HepG2 (cell line): Measurements from ENCODE around the gene LOXL4. TPM values are rescaled to one million over a fixed set of nuclear protein-coding genes. Genes with fewer than 3 reads are reported as not detected.
A peak's percentile ranks its signal among the peaks of the same experiment; 100 is the strongest.

Source experiments
- ATAC-seq: fragments of 200-7000 bp; cut with Tn5 transposase; 3 replicates; pipeline ENCODE4 v1.9.1; 2020; ENCODE audit warnings: mild to moderate bottlenecking, moderate library complexity
- BruUV-seq: library from RNA; stranded (reverse); fragments of 400-500 nt; replicated peaks from 2 replicates; lab custom pipeline; 2021; lab: Mats Ljungman, UMichigan
- CTCF ChIA-PET: fragments of 300-600 bp; formaldehyde crosslinking; extraction: SDS; loops from one replicate; lab custom pipeline; 2021; ENCODE audit warnings: low total read pairs, inconsistent platforms, low intra/inter-chr PET ratio; lab: Yijun Ruan, JAX
- POLR2A ChIA-PET: fragments of 350-600 bp; sonication (Branson Sonifier 250); formaldehyde crosslinking; loops from one replicate; lab custom pipeline; 2020; ENCODE audit warnings: antibody characterized with exemption, inconsistent platforms; lab: Yijun Ruan, JAX
- DNase-seq: peaks from one replicate; pipeline ENCODE4 v3.0.0-alpha.2; 2015; ENCODE audit warnings: low spot score
- FAIRE-seq: peaks from 3 replicates; lab custom pipeline; 2011; peaks lifted over from hg19 to GRCh38; lab: Jason Lieb, UNC
- H2AFZ ChIP-seq: one replicate; pipeline ENCODE4 v1.6.1; 2011; ENCODE audit warnings: low read length, inconsistent platforms
- H3K27ac ChIP-seq: fragments of 300-600 bp; 3 replicates; pipeline ENCODE4 v1.8.0; 2011; ENCODE audit warnings: mixed run types, mild to moderate bottlenecking, mixed read lengths, low read length, inconsistent platforms; ENCODE audit not compliant: insufficient read depth; ENCODE audit errors: extremely low read length
- H3K27me3 ChIP-seq, 2 experiments: fragments of 200-600 bp in 1 of 2; 2 replicates in 1 of 2; 3 replicates in 1 of 2; pipeline versions ENCODE4 v1.6.0 to v1.8.0; 2011; ENCODE audit warnings: low read length in 2 of 2, mild to moderate bottlenecking in 2 of 2, moderate library complexity in 2 of 2, inconsistent platforms in 1 of 2; ENCODE audit not compliant: insufficient read depth in 2 of 2, control insufficient read depth in 1 of 2
- H3K36me3 ChIP-seq, 2 experiments: fragments of 200-600 bp in 1 of 2; replicated peaks in 1 of 2; 2 replicates in 1 of 2; 3 replicates in 1 of 2; pipeline versions ENCODE4 v1.5.1 to v1.8.0; 2011; ENCODE audit warnings: low read length in 2 of 2, inconsistent platforms in 1 of 2; ENCODE audit not compliant: insufficient read depth in 2 of 2, control insufficient read depth in 1 of 2
- H3K4me1 ChIP-seq: 2 replicates; pipeline ENCODE4 v1.5.1; 2012; ENCODE audit warnings: low read length, inconsistent platforms; ENCODE audit not compliant: insufficient read depth
- H3K4me2 ChIP-seq: 2 replicates; pipeline ENCODE4 v1.6.0; 2011; ENCODE audit warnings: low read depth, low read length, inconsistent platforms
- H3K4me3 ChIP-seq, 3 experiments: fragments of 200-600 bp in 1 of 3; sonication (generic), shearing (Covaris generic) in 1 of 3; replicated peaks in 1 of 3; 2 replicates each; pipeline ENCODE4 v1.5.1; 2011 to 2016; ENCODE audit warnings: low read length in 3 of 3, inconsistent platforms in 2 of 3, low read depth in 2 of 3, mild to moderate bottlenecking in 2 of 3, control low read depth in 1 of 3, mixed read lengths in 1 of 3; ENCODE audit not compliant: insufficient read depth in 1 of 3
- H3K79me2 ChIP-seq: one replicate; pipeline ENCODE4 v1.6.1; 2011; ENCODE audit warnings: low read length, inconsistent platforms; ENCODE audit not compliant: insufficient read depth
- H3K9ac ChIP-seq: 2 replicates; pipeline ENCODE4 v1.6.0; 2011; ENCODE audit warnings: mild to moderate bottlenecking, low read depth, low read length, inconsistent platforms; ENCODE audit not compliant: insufficient read depth
- H3K9me3 ChIP-seq: 2 replicates; pipeline ENCODE4 v1.5.1; 2012; ENCODE audit warnings: mild to moderate bottlenecking, low read length
- H4K20me1 ChIP-seq: 2 replicates; pipeline ENCODE4 v1.6.0; 2011; ENCODE audit warnings: inconsistent platforms, mild to moderate bottlenecking, low read length, moderate library complexity; ENCODE audit not compliant: insufficient read depth
- WGBS: methylation state at CpG from one replicate; pipeline ENCODE4 v1.1.6; 2017; ENCODE audit warnings: low lambda C conversion rate; 5-methylcytosine and 5-hydroxymethylcytosine counted together
- in situ Hi-C: cut with HindIII; loops from 2 replicates; pipeline ENCODE4 v1.10.0; 2017; ENCODE audit warnings: low pct_unique_long_range_greater_than_20kb; ENCODE audit not compliant: extremely low pct_ligation_motif_present
- intact Hi-C: fragments of 100-400 bp; cut with micrococcal nuclease; formaldehyde crosslinking; loops from one replicate; pipeline ENCODE4 v1.10.0; 2022; ENCODE audit not compliant: unreplicated experiment
- polyA plus RNA-seq, 8 experiments: library from polyadenylated mRNA; depleted of rRNA in 3 of 8; stranded (reverse) in 7 of 8; unstranded in 1 of 8; fragments of >200 nt; fragmentation: Illumina TruSeq in 4 of 8; extraction: Trizol in 4 of 8; gene quantifications; 2 replicates each; pipeline versions ENCODE4 v1.2.1 to v1.2.3, GENCODE V29; 2011 to 2016; ENCODE audit warnings: low read depth in 4 of 8, missing spikeins in 1 of 8, mixed read lengths in 1 of 8; ENCODE audit not compliant: insufficient read depth in 1 of 8
- total RNA-seq, 5 experiments: library from RNA; depleted of rRNA; stranded (reverse); fragments of >200 nt; fragmentation: Illumina TruSeq; extraction: Trizol; gene quantifications; 2 replicates each; pipeline ENCODE4 v1.2.3, GENCODE V29; 2016; ENCODE audit warnings: low read depth in 1 of 5
- TF ChIP-seq, protein P1 (sequence below): sonication (generic); formaldehyde crosslinking; IDR thresholded peaks from 2 replicates; pipeline ENCODE4 v1.5.1; 2020; ENCODE audit warnings: mild to moderate bottlenecking, missing genetic modification reagents, moderate library complexity
- TF ChIP-seq, protein P2 (sequence below): sonication (generic); formaldehyde crosslinking; IDR thresholded peaks from 2 replicates; pipeline ENCODE4 v1.5.1; 2020; ENCODE audit warnings: mild to moderate bottlenecking, missing genetic modification reagents, moderate library complexity

LOXL4 gene
- total and polyA plus RNA-seq, 2 of the 13 experiments (the other 11 are each of a cell fraction or from before 2014, with no cell fraction given) = 8.8 to 21.1 TPM

DNA sequence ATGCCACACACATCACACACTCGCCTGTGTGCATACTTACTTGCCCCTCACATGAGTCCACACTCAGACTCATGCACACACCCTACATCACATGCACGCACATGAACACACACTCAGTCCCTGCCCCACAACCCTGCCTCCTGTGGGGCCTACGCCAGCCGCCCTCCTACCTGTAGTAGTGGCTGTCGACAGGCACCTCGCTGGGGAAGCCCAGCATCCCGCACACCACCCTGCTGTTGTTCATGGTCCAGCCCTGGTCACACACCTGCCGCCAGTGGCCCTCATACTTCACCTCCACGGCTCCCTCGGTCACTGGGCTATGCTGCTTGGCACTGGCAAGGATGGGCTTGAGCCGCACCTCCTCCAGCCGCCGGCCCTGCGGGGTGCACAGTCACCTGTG, 7.2 kb downstream of the LOXL4 start:
- TF ChIP-seq, protein P1, sequence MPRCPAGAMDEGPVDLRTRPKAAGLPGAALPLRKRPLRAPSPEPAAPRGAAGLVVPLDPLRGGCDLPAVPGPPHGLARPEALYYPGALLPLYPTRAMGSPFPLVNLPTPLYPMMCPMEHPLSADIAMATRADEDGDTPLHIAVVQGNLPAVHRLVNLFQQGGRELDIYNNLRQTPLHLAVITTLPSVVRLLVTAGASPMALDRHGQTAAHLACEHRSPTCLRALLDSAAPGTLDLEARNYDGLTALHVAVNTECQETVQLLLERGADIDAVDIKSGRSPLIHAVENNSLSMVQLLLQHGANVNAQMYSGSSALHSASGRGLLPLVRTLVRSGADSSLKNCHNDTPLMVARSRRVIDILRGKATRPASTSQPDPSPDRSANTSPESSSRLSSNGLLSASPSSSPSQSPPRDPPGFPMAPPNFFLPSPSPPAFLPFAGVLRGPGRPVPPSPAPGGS = no peak
- TF ChIP-seq, protein P2, sequence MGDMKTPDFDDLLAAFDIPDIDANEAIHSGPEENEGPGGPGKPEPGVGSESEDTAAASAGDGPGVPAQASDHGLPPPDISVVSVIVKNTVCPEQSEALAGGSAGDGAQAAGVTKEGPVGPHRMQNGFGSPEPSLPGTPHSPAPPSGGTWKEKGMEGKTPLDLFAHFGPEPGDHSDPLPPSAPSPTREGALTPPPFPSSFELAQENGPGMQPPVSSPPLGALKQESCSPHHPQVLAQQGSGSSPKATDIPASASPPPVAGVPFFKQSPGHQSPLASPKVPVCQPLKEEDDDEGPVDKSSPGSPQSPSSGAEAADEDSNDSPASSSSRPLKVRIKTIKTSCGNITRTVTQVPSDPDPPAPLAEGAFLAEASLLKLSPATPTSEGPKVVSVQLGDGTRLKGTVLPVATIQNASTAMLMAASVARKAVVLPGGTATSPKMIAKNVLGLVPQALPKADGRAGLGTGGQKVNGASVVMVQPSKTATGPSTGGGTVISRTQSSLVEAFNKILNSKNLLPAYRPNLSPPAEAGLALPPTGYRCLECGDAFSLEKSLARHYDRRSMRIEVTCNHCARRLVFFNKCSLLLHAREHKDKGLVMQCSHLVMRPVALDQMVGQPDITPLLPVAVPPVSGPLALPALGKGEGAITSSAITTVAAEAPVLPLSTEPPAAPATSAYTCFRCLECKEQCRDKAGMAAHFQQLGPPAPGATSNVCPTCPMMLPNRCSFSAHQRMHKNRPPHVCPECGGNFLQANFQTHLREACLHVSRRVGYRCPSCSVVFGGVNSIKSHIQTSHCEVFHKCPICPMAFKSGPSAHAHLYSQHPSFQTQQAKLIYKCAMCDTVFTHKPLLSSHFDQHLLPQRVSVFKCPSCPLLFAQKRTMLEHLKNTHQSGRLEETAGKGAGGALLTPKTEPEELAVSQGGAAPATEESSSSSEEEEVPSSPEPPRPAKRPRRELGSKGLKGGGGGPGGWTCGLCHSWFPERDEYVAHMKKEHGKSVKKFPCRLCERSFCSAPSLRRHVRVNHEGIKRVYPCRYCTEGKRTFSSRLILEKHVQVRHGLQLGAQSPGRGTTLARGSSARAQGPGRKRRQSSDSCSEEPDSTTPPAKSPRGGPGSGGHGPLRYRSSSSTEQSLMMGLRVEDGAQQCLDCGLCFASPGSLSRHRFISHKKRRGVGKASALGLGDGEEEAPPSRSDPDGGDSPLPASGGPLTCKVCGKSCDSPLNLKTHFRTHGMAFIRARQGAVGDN (CRISPR knock-in tag) = peak; percentile 12; the same call in 1 of the 2 replicates
- TF ChIP-seq, all 625 proteins: peak for 1
- ATAC-seq = peak; percentile 8; the same call in 2 of the 3 replicates
- in situ Hi-C loops = no loop called here
- no peak for FAIRE-seq
- BruUV-seq = no TSS peak
- Histone ChIP-seq H3K79me2 (no peaks in the 10 kb centered on the region), H3K4me1 (peaks cover 32% of the 10 kb centered on the region), H3K4me3 (no peak overlapping the region), H3K9ac (no peak overlapping the region), H3K27me3 (no peaks in the 10 kb centered on the region), H3K36me3 (no peaks in the 10 kb centered on the region; a peak in 1 of 5 replicates), H3K27ac (no peak overlapping the region), H4K20me1 (no peaks in the 10 kb centered on the region), H3K4me2 (no peak overlapping the region), H2AFZ (no peak overlapping the region), H3K9me3 (no peaks in the 10 kb centered on the region)
- intact Hi-C loops = no loop called here
- ChIA-PET CTCF (no interaction called here), POLR2A (no interaction called here)
- 87% methylated on average over 14 of the region's 14 CpGs for WGBS
- DNase-seq = no peak
